Mononuclear cell (primary cell): Measurements from ENCODE around the gene ZNF527. TPM values are rescaled to one million over a fixed set of nuclear protein-coding genes. Genes with fewer than 3 reads are reported as not detected.
"Not testable (repeated sequence)": the region's sequence is repeated elsewhere in the genome, so short reads cannot be mapped to it uniquely, and the experiment has no call there.

Experiments
- H3K27me3 ChIP-seq: 2 replicates; pipeline ENCODE4 v1.6.0; 2011; ENCODE audit warnings: low read length, control low read depth; ENCODE audit not compliant: insufficient read depth
- H3K4me1 ChIP-seq: 2 replicates; pipeline ENCODE4 v1.5.1; 2011; ENCODE audit warnings: mild to moderate bottlenecking, low read length, control low read depth; ENCODE audit not compliant: insufficient read depth
- H3K4me3 ChIP-seq: 2 replicates; pipeline ENCODE4 v1.5.1; 2011; ENCODE audit warnings: mild to moderate bottlenecking, low read length, moderate library complexity
- H3K9me3 ChIP-seq: 2 replicates; pipeline ENCODE4 v1.5.1; 2011; ENCODE audit warnings: low read depth, mild to moderate bottlenecking, control low read depth, low read length
- total RNA-seq: library from RNA; depleted of rRNA; stranded (reverse); fragments of >200 nt; gene quantifications from one replicate; pipeline ENCODE4 v1.2.3, GENCODE V29; 2012

ZNF527 gene
- total RNA-seq, 1 donor, result 8.9 TPM

DNA sequence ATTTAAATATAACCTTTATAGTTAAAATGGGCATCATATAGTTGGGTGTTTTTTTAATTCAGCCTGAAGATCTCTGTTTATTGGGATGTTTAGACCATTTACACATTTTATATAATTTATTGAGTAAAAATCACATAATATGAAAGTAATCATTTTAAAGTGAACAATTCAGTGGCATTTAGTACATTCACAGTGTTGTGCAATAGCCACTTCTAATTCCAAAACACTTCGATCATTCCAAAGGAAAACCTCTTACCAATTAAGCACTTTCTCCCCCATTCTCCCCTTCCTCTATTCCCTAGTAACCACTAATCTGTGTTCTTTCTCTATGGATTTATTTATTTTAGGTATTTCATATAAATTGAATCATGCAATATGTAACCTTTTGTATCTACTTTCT, 30.2 kb downstream of the ZNF527 start:
- H3K27me3 ChIP-seq, result no peaks in the 10 kb centered on the region
- no peak overlapping the region for H3K4me3 ChIP-seq
- H3K9me3 ChIP-seq, result peaks cover 41% of the 10 kb centered on the region
- H3K4me1 ChIP-seq, result no peaks in the 10 kb centered on the region

DNA sequence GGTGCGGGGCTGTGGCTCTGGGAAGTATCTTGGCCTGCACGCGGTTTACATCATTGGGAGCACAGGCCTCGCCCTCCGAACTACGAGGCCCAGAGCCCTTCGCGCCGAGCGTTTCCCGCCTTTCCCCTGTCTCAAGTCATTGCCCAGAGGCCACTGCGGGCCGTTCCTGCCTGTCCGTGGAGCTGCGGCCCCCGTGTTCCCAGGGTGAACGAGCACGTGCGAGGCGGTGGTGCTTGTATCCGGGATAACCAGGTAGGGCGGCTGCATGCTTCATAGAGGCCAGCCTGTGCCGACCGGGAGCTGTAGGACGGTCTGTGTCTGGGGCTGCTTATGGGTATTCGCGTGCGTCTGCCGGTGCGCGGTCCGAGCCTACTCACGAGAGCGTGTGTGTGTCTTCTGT, 32.5 kb downstream of the ZNF527 start:
- Histone ChIP-seq H3K9me3 (peaks cover 48% of the 10 kb centered on the region), H3K27me3 (no peaks in the 10 kb centered on the region), H3K4me1 (no peaks in the 10 kb centered on the region), H3K4me3 (no peak overlapping the region)

DNA sequence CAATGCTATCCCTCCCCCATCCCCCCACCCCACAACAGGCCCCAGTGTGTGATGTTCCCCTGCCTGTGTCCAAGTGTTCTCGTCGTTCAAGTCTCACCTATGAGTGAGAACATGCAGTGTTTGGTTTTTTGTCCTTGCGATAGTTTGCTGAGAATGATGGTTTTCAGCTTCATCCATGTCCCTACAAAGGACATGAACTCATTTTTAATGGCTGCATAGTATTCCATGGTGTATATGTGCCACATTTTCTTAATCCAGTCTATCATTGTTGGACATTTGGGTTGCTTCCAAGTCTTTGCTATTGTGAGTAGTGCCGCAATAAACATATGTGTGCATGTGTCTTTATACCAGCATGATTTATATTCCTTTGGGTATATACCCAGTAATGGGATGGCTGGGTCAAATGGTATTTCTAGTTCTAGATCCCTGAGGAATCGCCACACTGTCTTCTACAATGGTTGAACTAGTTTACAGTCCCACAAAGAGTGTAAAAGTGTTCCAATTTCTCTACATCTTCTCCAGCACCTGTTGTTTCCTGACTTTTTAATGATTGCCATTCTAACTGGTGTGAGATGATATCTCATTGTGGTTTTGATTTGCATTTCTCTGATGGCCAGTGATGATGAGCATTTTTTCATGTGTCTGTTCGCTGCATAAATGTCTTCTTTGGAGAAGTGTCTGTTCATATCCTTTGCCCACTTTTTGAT, 35.4 kb downstream of the ZNF527 start:
- not testable (repeated sequence) for H3K4me3 ChIP-seq, H3K27me3 ChIP-seq, H3K4me1 ChIP-seq
- peaks cover 65% of the 10 kb centered on the region for H3K9me3 ChIP-seq

DNA sequence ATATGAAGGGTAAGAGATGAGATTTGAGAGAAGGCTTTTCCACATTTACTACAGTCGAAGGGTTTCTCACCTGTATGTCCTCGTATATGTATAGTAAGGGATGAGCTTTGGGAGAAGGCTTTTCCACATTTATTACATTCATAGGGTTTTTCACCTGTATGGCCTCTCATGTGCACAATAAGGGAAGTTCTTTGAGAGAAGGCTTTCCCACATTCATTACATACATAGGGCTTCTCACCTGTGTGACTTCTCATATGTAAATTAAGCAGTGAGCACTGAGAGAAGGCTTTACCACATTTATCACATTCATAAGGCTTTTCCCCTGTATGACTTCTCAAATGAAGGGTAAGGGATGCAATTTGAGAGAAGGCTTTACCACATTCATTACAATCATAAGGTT, 41.8 kb downstream of the ZNF527 start:
- no peak overlapping the region for H3K4me3 ChIP-seq
- peaks cover 96% of the 10 kb centered on the region for H3K9me3 ChIP-seq
- H3K4me1 ChIP-seq, result no peaks in the 10 kb centered on the region
- H3K27me3 ChIP-seq, result no peaks in the 10 kb centered on the region

DNA sequence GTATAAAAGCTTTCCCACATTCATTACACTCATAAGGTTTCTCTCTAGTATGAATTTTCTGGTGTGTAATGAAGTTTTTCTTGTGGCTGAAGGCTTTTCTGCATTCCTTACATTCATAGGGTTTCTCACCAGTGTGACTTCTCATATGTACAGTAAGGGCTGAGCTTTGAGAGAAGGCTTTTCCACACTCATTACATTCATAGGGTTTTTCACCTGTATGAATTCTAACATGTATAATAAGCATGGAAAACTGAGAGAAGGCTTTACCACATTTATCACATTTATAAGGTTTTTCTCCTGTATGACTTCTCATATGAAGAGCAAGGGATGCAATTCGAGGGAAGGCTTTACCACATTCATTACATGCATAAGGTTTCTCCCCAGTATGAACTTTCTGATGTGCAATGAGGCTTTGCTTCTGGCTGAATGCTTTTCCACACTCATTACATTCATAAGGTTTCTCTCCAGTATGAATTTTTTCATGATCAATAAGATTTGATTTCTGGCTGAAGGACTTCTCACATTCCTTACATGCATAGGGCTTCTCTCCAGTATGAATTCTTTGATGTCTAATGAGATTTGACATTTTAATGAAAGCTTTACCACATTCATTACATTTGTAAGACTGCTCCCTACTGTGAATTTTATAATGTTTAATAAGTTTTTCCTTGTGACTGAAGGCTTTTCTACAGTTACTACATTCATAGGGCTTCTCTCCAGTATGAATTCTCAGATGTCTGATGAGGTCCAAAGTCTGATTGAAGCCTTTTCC, 42.6 kb downstream of the ZNF527 start:
- no peaks in the 10 kb centered on the region for H3K27me3 ChIP-seq
- H3K4me1 ChIP-seq, result no peaks in the 10 kb centered on the region
- no peak overlapping the region for H3K4me3 ChIP-seq
- H3K9me3 ChIP-seq, result peaks cover 93% of the 10 kb centered on the region

Other genes starting within 250 kb of the ZNF527 start
- gene ZNF585A, start 198.4 kb upstream of the ZNF527 start, total RNA-seq, result 8.2 TPM
- 4.3 TPM for gene ZNF585B, start 160.6 kb upstream of the ZNF527 start, total RNA-seq
- gene ZNF383, start 152.9 kb upstream of the ZNF527 start, total RNA-seq, result 10.3 TPM
- 6.0 TPM for gene ZNF569, start 96.3 kb downstream of the ZNF527 start, total RNA-seq
- gene ZNF570, start 98.3 kb downstream of the ZNF527 start, total RNA-seq, result 13.5 TPM
- 2.8 TPM for gene ZNF793, start 135.8 kb downstream of the ZNF527 start, total RNA-seq
- gene ZNF571, start 223.7 kb downstream of the ZNF527 start, total RNA-seq, result 15.6 TPM
- 7.5 TPM for gene ZNF540, start 223.8 kb downstream of the ZNF527 start, total RNA-seq